Activated CD8-positive, alpha-beta T cell treated with anti-CD3 and anti-CD28 coated beads, Interleukin-2, amount 10 ng/mL, durations not matched to agents 7 days and 5 days (primary cell): ENCODE measurements around the gene DEDD. TPM values are rescaled to one million over a fixed set of nuclear protein-coding genes. Genes with fewer than 3 reads are reported as not detected.

ENCODE experiments used
- ATAC-seq: fragments of 150-1000 bp; cut with Tn5 transposase; one replicate; pipeline ENCODE4 v1.10.0; 2021; ENCODE audit warnings: moderate library complexity
- CTCF ChIA-PET: fragments of 350-600 bp; sonication (Branson Sonifier 250); formaldehyde crosslinking; loops from one replicate; lab custom pipeline; 2021; ENCODE audit warnings: antibody characterized with exemption; lab: Charles Lee
- POLR2A ChIA-PET: fragments of 350-600 bp; sonication (Branson Sonifier 250); formaldehyde crosslinking; loops from one replicate; lab custom pipeline; 2021; ENCODE audit warnings: antibody characterized with exemption; lab: Charles Lee
- DNase-seq: peaks from one replicate; pipeline ENCODE4 v3.0.0-alpha.2; 2020
- H3K27ac Mint-ChIP-seq: one replicate; pipeline ENCODE4 v1.8.0; 2021; ENCODE audit warnings: mild to moderate bottlenecking, mixed read lengths
- H3K27me3 Mint-ChIP-seq: one replicate; pipeline ENCODE4 v1.8.0; 2021; ENCODE audit warnings: low read depth, mixed read lengths
- H3K36me3 Mint-ChIP-seq: one replicate; pipeline ENCODE4 v1.8.0; 2021; ENCODE audit warnings: low read depth, mixed read lengths
- H3K4me1 Mint-ChIP-seq: one replicate; pipeline ENCODE4 v1.8.0; 2021; ENCODE audit warnings: low read depth, mixed read lengths
- H3K4me3 Mint-ChIP-seq: one replicate; pipeline ENCODE4 v1.8.0; 2021; ENCODE audit warnings: mild to moderate bottlenecking, mixed read lengths
- H3K9me3 Mint-ChIP-seq: one replicate; pipeline ENCODE4 v1.8.0; 2022; ENCODE audit warnings: mixed read lengths; ENCODE audit not compliant: insufficient read depth
- total RNA-seq, 2 experiments: library from RNA; stranded (reverse); gene quantifications; one replicate each; pipeline ENCODE4 v1.2.3, GENCODE V29; 2021

DEDD gene
- total RNA-seq, 2 experiments from 2014 or later = 34.5 to 36.3 TPM

- Mint-ChIP-seq H3K4me1 (peaks cover 36% of the 10 kb centered on the region), H3K9me3 (no peaks in the 10 kb centered on the region), H3K36me3 (peaks cover 47% of the 10 kb centered on the region), H3K27ac (no peak overlapping the region), H3K27me3 (no peaks in the 10 kb centered on the region), H3K4me3 (no peak overlapping the region)
- ChIA-PET POLR2A (no interaction called here), CTCF (no interaction called here)
- no peak for ATAC-seq
- DNase-seq = no peak
Measured at GRCh38 chr1:161173711-161174110, 41.2 kb upstream of the DEDD start.

DNA sequence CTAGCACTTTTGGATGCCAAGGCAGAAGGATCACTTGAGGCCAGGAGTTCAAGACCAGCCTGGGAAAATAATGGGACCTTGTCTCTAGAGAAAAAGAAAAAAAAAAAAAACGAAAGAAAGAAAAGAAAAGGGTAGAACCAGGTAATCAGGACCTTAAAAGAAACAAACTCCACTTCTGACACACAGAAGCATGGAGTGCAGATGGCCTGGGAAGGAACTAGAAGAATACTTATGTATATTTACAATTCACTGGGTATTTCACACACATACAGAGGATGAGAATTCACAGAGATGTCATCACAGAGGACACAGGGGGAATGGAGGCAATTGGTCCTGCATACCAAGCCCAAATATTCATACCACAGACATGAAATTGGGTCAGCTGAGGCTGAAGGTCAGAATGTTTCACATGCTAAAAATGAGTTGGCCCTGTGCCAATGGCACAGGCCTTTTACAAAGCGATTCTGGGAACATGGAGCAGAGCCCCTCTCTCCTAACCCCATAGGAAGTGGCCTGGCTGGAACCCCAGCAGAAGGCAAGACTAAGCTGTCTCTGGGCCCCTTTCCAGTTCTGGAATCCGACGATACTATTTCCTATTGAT is 40.4 kb upstream of the DEDD start:
- H3K36me3 Mint-ChIP-seq = peaks cover 52% of the 10 kb centered on the region
- no peaks in the 10 kb centered on the region for H3K9me3 Mint-ChIP-seq
- peak overlapping the region; percentile 72 for H3K27ac Mint-ChIP-seq
- H3K4me1 Mint-ChIP-seq = peaks cover 36% of the 10 kb centered on the region
- no peak overlapping the region for H3K4me3 Mint-ChIP-seq
- no peak for ATAC-seq
- DNase-seq = no peak
- ChIA-PET CTCF (no interaction called here), POLR2A (interaction anchor here (1.2 kb wide), 1 partner anchor 13 kb away, joined by 4 read pairs; no protein-coding TSS in a partner anchor)
- H3K27me3 Mint-ChIP-seq = no peaks in the 10 kb centered on the region

GRCh38 chr1:161172349-161172748 is 39.9 kb upstream of the DEDD start:
- H3K27ac Mint-ChIP-seq = peak overlapping the region; percentile 72
- H3K27me3 Mint-ChIP-seq = no peaks in the 10 kb centered on the region
- no peaks in the 10 kb centered on the region for H3K9me3 Mint-ChIP-seq
- H3K4me1 Mint-ChIP-seq = peaks cover 34% of the 10 kb centered on the region
- ATAC-seq (no peak), DNase-seq (no peak)
- H3K36me3 Mint-ChIP-seq = peaks cover 54% of the 10 kb centered on the region
- no peak overlapping the region for H3K4me3 Mint-ChIP-seq
- ChIA-PET POLR2A (interaction anchor here (1.2 kb wide), 1 partner anchor 13 kb away, joined by 4 read pairs; no protein-coding TSS in a partner anchor), CTCF (no interaction called here)

DNA sequence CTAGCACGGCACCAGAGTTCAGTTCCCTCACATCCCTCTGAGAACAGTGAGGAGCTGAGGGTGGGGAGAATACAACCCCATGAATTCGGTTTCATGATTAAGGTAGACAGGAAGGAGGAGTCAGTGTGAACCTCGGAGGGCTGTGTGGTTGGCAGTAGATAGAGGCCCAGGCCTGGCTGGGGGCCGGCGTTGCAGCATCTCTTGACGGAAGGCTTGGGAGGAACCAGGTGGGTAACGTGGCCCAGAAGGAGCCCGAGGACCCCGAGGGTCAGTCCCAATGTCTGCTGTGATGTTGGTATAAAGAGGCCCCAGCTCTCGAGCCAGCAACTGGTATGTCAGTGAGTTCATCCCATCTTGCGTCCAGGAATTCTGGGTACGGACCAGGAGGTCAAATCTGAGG is 39.2 kb upstream of the DEDD start:
- no peak for ATAC-seq
- H3K4me3 Mint-ChIP-seq = no peak overlapping the region
- H3K27ac Mint-ChIP-seq = no peak overlapping the region
- H3K36me3 Mint-ChIP-seq = peaks cover 54% of the 10 kb centered on the region
- DNase-seq = no peak
- no peaks in the 10 kb centered on the region for H3K27me3 Mint-ChIP-seq
- ChIA-PET CTCF (interaction anchor here (2.3 kb wide), 1 partner anchor 10 kb away, joined by 12 read pairs; no protein-coding TSS in a partner anchor), POLR2A (interaction anchor here (0.9 to 2.5 kb wide), 3 partner anchors 10 to 39 kb away, joined by 4 to 9 read pairs (median 4); partner anchors contain the start of gene DEDD)
- H3K9me3 Mint-ChIP-seq = no peaks in the 10 kb centered on the region
- peaks cover 38% of the 10 kb centered on the region for H3K4me1 Mint-ChIP-seq

- H3K9me3 Mint-ChIP-seq = no peaks in the 10 kb centered on the region
- no peak overlapping the region for H3K27ac Mint-ChIP-seq
- ChIA-PET POLR2A (interaction anchor here (0.9 to 2.5 kb wide), 3 partner anchors 10 to 39 kb away, joined by 3 to 9 read pairs (median 4); partner anchors contain the start of genes DEDD and NDUFS2), CTCF (interaction anchor here (0.8 to 2.3 kb wide), 2 partner anchors 10 to 54 kb away, joined by 3 to 12 read pairs; partner anchors contain the start of gene TOMM40L)
- no peak for ATAC-seq
- H3K4me1 Mint-ChIP-seq = peaks cover 34% of the 10 kb centered on the region
- H3K27me3 Mint-ChIP-seq = no peaks in the 10 kb centered on the region
- H3K4me3 Mint-ChIP-seq = no peak overlapping the region
- no peak for DNase-seq
- H3K36me3 Mint-ChIP-seq = peaks cover 53% of the 10 kb centered on the region
Measured at GRCh38 chr1:161171191-161171590, 38.7 kb upstream of the DEDD start.

DNA sequence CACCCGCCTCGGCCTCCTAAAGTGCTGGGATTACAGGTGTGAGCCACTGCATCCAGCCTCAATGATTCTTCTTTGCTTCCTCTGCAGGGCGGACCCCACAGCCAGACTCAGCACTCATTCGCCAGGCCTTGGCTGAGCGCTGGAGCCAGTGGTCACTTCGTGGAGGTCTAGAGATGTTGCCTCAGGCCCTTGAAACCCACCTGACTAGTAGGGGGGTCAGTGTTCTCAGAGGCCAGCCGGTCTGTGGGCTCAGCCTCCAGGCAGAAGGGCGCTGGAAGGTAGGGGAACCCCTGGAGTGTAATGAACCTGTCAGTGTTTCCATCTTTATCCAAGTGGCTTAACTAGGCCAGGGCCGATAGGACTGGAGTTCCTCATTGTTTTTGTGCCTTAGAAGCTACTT is 36.4 kb upstream of the DEDD start:
- H3K9me3 Mint-ChIP-seq = no peaks in the 10 kb centered on the region
- DNase-seq (no peak), ATAC-seq (no peak)
- peaks cover 47% of the 10 kb centered on the region for H3K36me3 Mint-ChIP-seq
- CTCF ChIA-PET = interaction anchor here (0.6 kb wide), 1 partner anchor 13 kb away, joined by 3 read pairs; no protein-coding TSS in a partner anchor
- no peak overlapping the region for H3K27ac Mint-ChIP-seq
- no peak overlapping the region for H3K4me3 Mint-ChIP-seq
- no peaks in the 10 kb centered on the region for H3K27me3 Mint-ChIP-seq
- POLR2A ChIA-PET = interaction anchor here (2.1 to 4.3 kb wide), 2 partner anchors 8 to 17 kb away, joined by 6 to 46 read pairs; partner anchors contain the start of gene B4GALT3
- H3K4me1 Mint-ChIP-seq = peaks cover 30% of the 10 kb centered on the region

DNA sequence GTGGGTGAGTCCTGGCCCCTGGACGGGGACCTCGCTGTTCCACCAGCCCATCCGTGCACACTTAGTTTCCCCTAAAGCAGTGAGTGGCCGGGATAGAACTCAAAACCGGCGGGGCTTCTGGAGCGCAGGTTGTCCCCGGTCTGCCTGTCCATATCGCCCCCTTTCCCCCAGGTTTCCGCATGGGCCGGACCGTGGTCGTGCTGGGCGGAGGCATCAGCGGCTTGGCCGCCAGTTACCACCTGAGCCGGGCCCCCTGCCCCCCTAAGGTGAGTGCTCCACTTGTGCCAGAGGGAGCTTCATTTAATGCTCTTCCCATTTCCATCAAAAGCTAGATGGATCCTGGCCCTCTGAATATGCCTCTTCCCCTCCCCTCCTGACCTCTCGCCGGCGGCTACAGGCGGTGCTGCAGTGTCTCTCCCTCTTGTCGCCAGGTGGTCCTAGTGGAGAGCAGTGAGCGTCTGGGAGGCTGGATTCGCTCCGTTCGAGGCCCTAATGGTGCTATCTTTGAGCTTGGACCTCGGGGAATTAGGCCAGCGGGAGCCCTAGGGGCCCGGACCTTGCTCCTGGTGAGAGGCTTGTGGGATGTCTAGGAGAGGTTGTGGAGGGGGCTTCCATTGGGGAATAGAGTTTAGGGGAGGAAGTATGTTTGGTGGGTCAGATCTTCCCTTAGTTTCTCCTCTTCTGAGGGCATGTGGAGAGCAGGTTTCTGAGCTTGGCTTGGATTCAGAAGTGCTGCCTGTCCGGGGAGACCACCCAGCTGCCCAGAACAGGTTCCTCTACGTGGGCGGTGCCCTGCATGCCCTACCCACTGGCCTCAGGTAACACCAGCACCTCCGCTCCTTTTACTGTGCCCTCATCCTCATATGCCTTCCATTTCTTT is 34.4 kb upstream of the DEDD start:
- POLR2A ChIA-PET = interaction anchor here (0.6 to 4.3 kb wide), 17 partner anchors 8 to 97 kb away, joined by 3 to 51 read pairs (median 9); partner anchors contain the start of genes ADAMTS4, ARHGAP30, B4GALT3 and DEDD

DNA sequence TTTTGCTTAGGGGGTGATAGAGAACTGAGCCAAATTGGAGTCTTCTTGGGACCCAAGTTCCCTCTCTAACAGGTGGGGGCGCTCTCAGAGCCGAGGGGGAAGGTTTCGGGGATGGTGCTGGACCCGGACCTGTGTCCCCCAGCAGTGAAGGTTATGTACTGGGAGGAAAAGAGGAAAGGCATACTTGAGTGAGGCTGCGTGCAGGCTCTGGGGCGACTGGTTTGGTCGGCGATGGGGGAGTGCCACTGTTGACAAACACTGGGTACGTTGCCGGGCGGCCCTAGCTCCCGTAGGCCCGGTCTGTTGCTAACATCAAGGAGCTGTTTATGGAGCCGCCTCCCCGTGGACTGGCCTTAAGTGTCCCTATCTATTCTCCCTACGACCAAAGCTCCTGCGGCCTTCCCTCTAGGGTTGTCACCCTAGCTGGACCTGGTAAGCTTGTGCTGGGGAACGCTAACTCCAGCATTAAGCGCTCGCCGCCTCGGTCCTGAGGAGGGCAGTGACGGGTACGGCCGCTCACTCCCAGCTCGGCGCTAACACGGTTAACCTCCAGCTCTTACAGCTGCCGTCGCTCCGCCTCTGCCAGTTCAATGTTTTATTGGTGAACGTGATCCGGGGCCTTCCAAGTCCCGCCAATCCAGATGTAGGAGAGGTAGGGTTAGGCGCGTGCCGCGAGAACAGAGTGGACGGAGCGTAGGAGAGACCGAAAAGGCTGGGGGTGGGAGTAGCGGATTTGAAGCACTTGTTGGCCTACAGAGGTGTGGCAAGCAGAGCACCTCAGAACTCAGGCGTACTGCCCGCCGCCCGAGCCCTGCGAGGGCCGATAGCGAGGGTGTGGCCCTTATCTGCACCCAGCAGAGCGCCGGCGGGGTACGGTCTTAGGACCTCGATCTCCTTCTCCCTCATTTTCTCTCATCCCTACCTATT is 33.5 kb upstream of the DEDD start, which contains the start of gene PPOX:
Gene PPOX (plus strand): TSS at position 685 of the 927 bp plus-strand sequence. CDS start 422 bp downstream, outside the sequence.
- Mint-ChIP-seq H3K4me3 (peak within 1 kb of the TSS; percentile 90), H3K27me3 (no peaks in the 10 kb centered on the region), H3K4me1 (peaks cover 36% of the 10 kb centered on the region), H3K27ac (peak within 1 kb of the TSS; percentile 96), H3K9me3 (no peaks in the 10 kb centered on the region), H3K36me3 (peaks cover 39% of the 10 kb centered on the region)
- ATAC-seq = peak; percentile 93
- CTCF ChIA-PET = interaction anchor here (0.6 to 4.6 kb wide), 44 partner anchors 9 to 234 kb away, joined by 3 to 40 read pairs (median 4); partner anchors contain the start of genes ADAMTS4, APOA2, ARHGAP30 and B4GALT3
- POLR2A ChIA-PET = interaction anchor here (0.6 to 4.3 kb wide), 21 partner anchors 9 to 224 kb away, joined by 3 to 51 read pairs (median 5); partner anchors contain the start of genes ADAMTS4, ARHGAP30, B4GALT3 and DEDD
- peak; percentile 98 for DNase-seq

More for the DNA sequence above, 34.4 kb upstream of the DEDD start:
- Mint-ChIP-seq H3K9me3 (no peaks in the 10 kb centered on the region), H3K27me3 (no peaks in the 10 kb centered on the region), H3K27ac (peak overlapping the region; percentile 96), H3K4me1 (peaks cover 32% of the 10 kb centered on the region), H3K4me3 (peak overlapping the region; percentile 90), H3K36me3 (peaks cover 43% of the 10 kb centered on the region)
- ATAC-seq (no peak), DNase-seq (peak; percentile 34)
- CTCF ChIA-PET = interaction anchor here (0.7 to 4.6 kb wide), 29 partner anchors 9 to 233 kb away, joined by 3 to 40 read pairs (median 7); partner anchors contain the start of genes ADAMTS4, APOA2, ARHGAP30 and B4GALT3

- H3K27ac Mint-ChIP-seq = peak overlapping the region; percentile 78
- peaks cover 46% of the 10 kb centered on the region for H3K4me1 Mint-ChIP-seq
- ChIA-PET CTCF (interaction anchor here (0.6 to 4.6 kb wide), 31 partner anchors 8 to 225 kb away, joined by 3 to 40 read pairs (median 7); partner anchors contain the start of genes ADAMTS4, APOA2, B4GALT3 and CFAP126), POLR2A (interaction anchor here (0.6 to 4.3 kb wide), 17 partner anchors 10 to 225 kb away, joined by 3 to 51 read pairs (median 9); partner anchors contain the start of genes ADAMTS4, ARHGAP30, B4GALT3 and DEDD)
- H3K4me3 Mint-ChIP-seq = peak overlapping the region; percentile 9
- no peak for DNase-seq
- no peak for ATAC-seq
- H3K9me3 Mint-ChIP-seq = no peaks in the 10 kb centered on the region
- H3K36me3 Mint-ChIP-seq = peaks cover 35% of the 10 kb centered on the region
- H3K27me3 Mint-ChIP-seq = no peaks in the 10 kb centered on the region
Measured at GRCh38 chr1:161164901-161165610, 32.6 kb upstream of the DEDD start.

DNA sequence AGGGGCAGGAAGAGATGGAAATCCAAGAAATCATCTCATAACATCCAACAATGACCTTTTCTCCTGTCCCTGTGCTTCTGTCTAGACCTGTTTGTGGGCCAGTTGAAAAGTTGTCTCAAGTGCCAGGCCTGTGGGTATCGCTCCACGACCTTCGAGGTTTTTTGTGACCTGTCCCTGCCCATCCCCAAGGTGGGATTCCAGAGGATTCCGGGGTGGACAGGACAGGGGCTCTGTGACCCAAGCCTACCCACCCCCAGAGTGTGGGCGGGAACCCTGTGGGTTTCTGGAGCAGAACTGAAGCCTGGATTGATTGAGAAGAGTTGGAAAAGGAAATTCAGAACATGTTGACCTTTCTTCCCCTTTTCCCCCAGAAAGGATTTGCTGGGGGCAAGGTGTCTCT is 31.3 kb upstream of the DEDD start:
- Mint-ChIP-seq H3K9me3 (no peaks in the 10 kb centered on the region), H3K27me3 (no peaks in the 10 kb centered on the region), H3K27ac (no peak overlapping the region), H3K36me3 (peaks cover 41% of the 10 kb centered on the region), H3K4me1 (peaks cover 54% of the 10 kb centered on the region), H3K4me3 (no peak overlapping the region)
- POLR2A ChIA-PET = interaction anchor here (4.3 kb wide), 1 partner anchor 9 kb away, joined by 51 read pairs; the partner anchor contains the start of gene UFC1
- CTCF ChIA-PET = interaction anchor here (4.6 kb wide), 1 partner anchor 218 kb away, joined by 38 read pairs; no protein-coding TSS in a partner anchor
- DNase-seq = no peak
- no peak for ATAC-seq
